Umbilical cord (tissue), 2 donors: ENCODE data around the gene AMY2B. TPM values are rescaled to one million over a fixed set of nuclear protein-coding genes. Genes with fewer than 3 reads are reported as not detected.
"Not testable (repeated sequence)": the region's sequence is repeated elsewhere in the genome, so short reads cannot be mapped to it uniquely, and the experiment has no call there.

Experiments
- DNase-seq: peaks from one replicate; pipeline ENCODE4 v3.0.0-alpha.2; 2015; ENCODE audit warnings: low spot score
- total RNA-seq: library from RNA; depleted of rRNA; stranded (reverse); fragments of >200 nt; gene quantifications from one replicate; pipeline ENCODE4 v1.2.3, GENCODE V29; 2014; ENCODE audit warnings: low replicate concordance; ENCODE audit not compliant: insufficient read depth

Gene AMY2B
- total RNA-seq, 1 donor from 2014 or later: 43.1 TPM

DNA sequence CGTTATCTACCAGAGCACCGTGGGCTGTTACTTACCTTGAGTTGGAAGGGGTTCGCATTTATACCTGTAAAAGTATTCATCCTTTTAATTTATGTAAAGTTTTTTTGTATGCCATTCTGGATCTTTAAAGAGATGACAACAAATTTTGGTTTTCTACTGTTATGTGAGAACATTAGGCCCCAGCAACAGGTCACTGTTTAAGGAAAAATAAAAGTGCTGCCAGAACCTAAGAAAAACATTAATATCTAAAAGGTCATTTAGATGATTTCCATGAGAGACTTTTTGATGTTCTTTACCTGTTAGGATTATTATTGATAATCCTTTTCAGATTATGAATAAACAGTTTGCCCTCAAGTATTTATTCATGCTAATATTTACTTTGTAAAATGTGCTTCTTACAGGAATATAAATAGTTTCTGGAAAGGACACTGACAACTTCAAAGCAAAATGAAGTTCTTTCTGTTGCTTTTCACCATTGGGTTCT lies 45.6 kb downstream of the AMY2B start, which contains the start of gene AMY2A:
Gene AMY2A, plus strand, starts transcription at position 434 of the 484 bp plus-strand sequence. Its CDS starts 14 bp downstream, at position 448.
- DNase-seq: not testable (repeated sequence)

DNA sequence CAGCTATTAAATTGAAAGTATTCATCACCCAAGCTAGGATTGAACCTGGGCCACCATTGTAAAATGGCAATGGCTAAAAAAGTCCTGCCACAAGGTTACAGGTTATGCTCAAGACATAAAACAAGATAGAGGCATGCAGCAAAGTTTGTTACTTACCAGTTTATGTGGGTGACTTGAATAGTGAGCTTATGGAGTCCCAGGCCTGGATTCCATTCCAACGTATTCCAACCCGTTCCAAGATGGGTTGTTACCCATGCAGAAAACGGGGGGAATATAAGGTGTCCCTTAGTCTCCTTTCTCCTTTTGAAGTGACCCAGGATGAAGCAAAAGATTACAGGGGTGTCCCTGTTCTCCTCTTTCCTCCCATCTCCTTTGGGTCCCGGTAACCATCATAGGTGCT lies 56.0 kb downstream of the AMY2B start:
- not testable (repeated sequence) for DNase-seq

Other genes starting within 250 kb of the AMY2B start
- gene RNPC3, start 45.9 kb upstream of the AMY2B start, total RNA-seq: 9.6 TPM
- gene AMY2A, start 45.8 kb downstream of the AMY2B start, total RNA-seq: 26.2 TPM
- gene AMY1A, start 84.2 kb downstream of the AMY2B start, total RNA-seq: 0.48 TPM
- gene AMY1B, start 124.6 kb downstream of the AMY2B start, total RNA-seq: 0.48 TPM
- not detected for gene AMY1C, start 178.3 kb downstream of the AMY2B start, total RNA-seq